HepG2 (cell line): ENCODE results near the gene TMEM53. TPM values are rescaled to one million over a fixed set of nuclear protein-coding genes. Genes with fewer than 3 reads are reported as not detected.

Experiments used
- DR1 ChIP-seq: sonication (generic); formaldehyde crosslinking; IDR thresholded peaks from 2 replicates; pipeline ENCODE4 v1.8.0; 2021; ENCODE audit warnings: mild to moderate bottlenecking, missing genetic modification reagents, inconsistent platforms
- FOXK1 ChIP-seq: sonication (generic); formaldehyde crosslinking; IDR thresholded peaks from 2 replicates; pipeline ENCODE4 v1.4.0; 2020; ENCODE audit warnings: low read depth, missing genetic modification reagents, borderline replicate concordance
- GLMP ChIP-seq: sonication (generic); formaldehyde crosslinking; IDR thresholded peaks from 2 replicates; pipeline ENCODE4 v1.9.0; 2021; ENCODE audit warnings: missing genetic modification reagents, mild to moderate bottlenecking, borderline replicate concordance
- KMT2B ChIP-seq: IDR thresholded peaks from 2 replicates; pipeline ENCODE4 v1.6.1; 2016; ENCODE audit warnings: missing genetic modification reagents, missing compliant biosample characterization
- MIER3 ChIP-seq: IDR thresholded peaks from 2 replicates; pipeline ENCODE4 v1.6.1; 2016; ENCODE audit warnings: missing compliant biosample characterization, borderline replicate concordance
- MYC ChIP-seq: sonication (generic); formaldehyde crosslinking; IDR thresholded peaks from 2 replicates; pipeline ENCODE4 v1.9.0; 2021; ENCODE audit warnings: missing genetic modification reagents, borderline replicate concordance
- NONO ChIP-seq, 2 experiments: fragments of 450-650 bp in 1 of 2; sonication (generic) in 1 of 2; formaldehyde crosslinking in 1 of 2; IDR thresholded peaks in 1 of 2; conservative IDR thresholded peaks in 1 of 2; 2 replicates each; pipeline versions ENCODE4 v1.6.1 to v1.8.0; 2017 to 2022; ENCODE audit warnings: mild to moderate bottlenecking in 1 of 2, missing genetic modification reagents in 1 of 2, moderate library complexity in 1 of 2
- SKI ChIP-seq: fragments of 450-650 bp; IDR thresholded peaks from one replicate; pipeline ENCODE4 v1.6.1; 2018; ENCODE audit warnings: mild to moderate bottlenecking; ENCODE audit not compliant: partially characterized antibody
- YY1 ChIP-seq: IDR thresholded peaks from 2 replicates; pipeline ENCODE4 v1.6.1; 2011; ENCODE audit warnings: low read length, low read depth, moderate library complexity, mild to moderate bottlenecking; ENCODE audit not compliant: insufficient read depth, insufficient replicate concordance
- ZBTB25 ChIP-seq: IDR thresholded peaks from 2 replicates; pipeline ENCODE4 v1.6.1; 2018; ENCODE audit warnings: missing genetic modification reagents
- ZBTB33 ChIP-seq: sonication (generic); formaldehyde crosslinking; IDR thresholded peaks from 2 replicates; pipeline ENCODE4 v1.4.0; 2020; ENCODE audit warnings: missing genetic modification reagents
- ZBTB43 ChIP-seq: sonication (generic); formaldehyde crosslinking; conservative IDR thresholded peaks from 2 replicates; pipeline ENCODE4 v1.4.0; 2020; ENCODE audit warnings: missing genetic modification reagents
- ZKSCAN8 ChIP-seq: IDR thresholded peaks from 2 replicates; pipeline ENCODE4 v1.6.1; 2016; ENCODE audit warnings: borderline replicate concordance, missing genetic modification reagents, missing compliant biosample characterization
- ZNF101 ChIP-seq: sonication (generic); formaldehyde crosslinking; IDR thresholded peaks from 2 replicates; pipeline ENCODE4 v1.4.0; 2020; ENCODE audit warnings: mild to moderate bottlenecking, low read depth, missing genetic modification reagents, borderline replicate concordance
- ZNF574 ChIP-seq: sonication (generic); formaldehyde crosslinking; IDR thresholded peaks from 2 replicates; pipeline ENCODE4 v1.4.0; 2020; ENCODE audit warnings: missing genetic modification reagents
- polyA plus RNA-seq, 8 experiments: library from polyadenylated mRNA; depleted of rRNA in 3 of 8; stranded (reverse) in 7 of 8; unstranded in 1 of 8; fragments of >200 nt; fragmentation: Illumina TruSeq in 4 of 8; extraction: Trizol in 4 of 8; gene quantifications; 2 replicates each; pipeline versions ENCODE4 v1.2.1 to v1.2.3, GENCODE V29; 2011 to 2016; ENCODE audit warnings: low read depth in 4 of 8, missing spikeins in 1 of 8, mixed read lengths in 1 of 8; ENCODE audit not compliant: insufficient read depth in 1 of 8
- total RNA-seq, 5 experiments: library from RNA; depleted of rRNA; stranded (reverse); fragments of >200 nt; fragmentation: Illumina TruSeq; extraction: Trizol; gene quantifications; 2 replicates each; pipeline ENCODE4 v1.2.3, GENCODE V29; 2016; ENCODE audit warnings: low read depth in 1 of 5

TMEM53 gene
- total and polyA plus RNA-seq, 2 of the 13 experiments (the other 11 are each of a cell fraction or from before 2014, with no cell fraction given): 12.6 to 20.2 TPM

GRCh38 chr1:44681905-44682882, 7.9 kb upstream of the TMEM53 start (continued):
- peak; percentile 65 for TF ChIP-seq YY1
- 0 out of 2 replicates have a peak, but pooled peaks have one; percentile 32 for TF ChIP-seq ZBTB43 (CRISPR knock-in tag)
- TF ChIP-seq DR1 (CRISPR knock-in tag): no peak
- TF ChIP-seq KMT2B: peak; percentile 57
- TF ChIP-seq ZBTB25 (CRISPR knock-in tag): no peak
- peak; percentile 29 for TF ChIP-seq SKI
- TF ChIP-seq ZNF574: peak; percentile 78
- no peak for TF ChIP-seq GLMP (CRISPR knock-in tag)
- no peak for TF ChIP-seq NONO (IDR thresholded peaks at IDR 0.05)
- TF ChIP-seq NONO (CRISPR knock-in tag; conservative IDR thresholded peaks at IDR 0.05): peak; percentile 76
- peak; percentile 71; the same call in 1 of the 2 replicates for TF ChIP-seq ZBTB33
- no peak for TF ChIP-seq ZNF101 (CRISPR knock-in tag)
- peak; percentile 92; the same call in 1 of the 2 replicates for TF ChIP-seq MIER3 (CRISPR knock-in tag)
- TF ChIP-seq MYC (CRISPR knock-in tag): 0 out of 2 replicates have a peak, but pooled peaks have one; percentile 8
- peak; percentile 76; the same call in 1 of the 2 replicates for TF ChIP-seq ZKSCAN8 (CRISPR knock-in tag)
- TF ChIP-seq FOXK1 (CRISPR knock-in tag): peak; percentile 87; the same call in 1 of the 2 replicates
